GM21786 (cell line): Measurements from ENCODE around the gene SLA2.
"Not testable (repeated sequence)": the region's sequence is repeated elsewhere in the genome, so short reads cannot be mapped to it uniquely, and the experiment has no call there.

Experiments used
- ATAC-seq: cut with Tn5 transposase; IDR thresholded peaks from one replicate; pipeline ENCODE4 v1.9.1; 2021; ENCODE audit not compliant: unreplicated experiment

Gene SLA2

GRCh38 chr20:36576081-36576445 lies 69.9 kb downstream of the SLA2 start:
- no peak for ATAC-seq

GRCh38 chr20:36574366-36575135 lies 71.4 kb downstream of the SLA2 start:
- no peak for ATAC-seq

- no peak for ATAC-seq
Observed at GRCh38 chr20:36573798-36574365, 72.1 kb downstream of the SLA2 start.

GRCh38 chr20:36573103-36573797 lies 72.7 kb downstream of the SLA2 start, which contains the start of gene TGIF2:
TGIF2 (plus strand) TSS chr20:36573597; CDS start chr20:36578775, 5,178 bp downstream.
- peak; percentile 64 for ATAC-seq

- peak; percentile 18 for ATAC-seq
Observed at GRCh38 chr20:36572701-36573102, 73.3 kb downstream of the SLA2 start.

GRCh38 chr20:36571564-36572504 lies 74.2 kb downstream of the SLA2 start:
- no peak for ATAC-seq

- ATAC-seq: no peak
Observed at GRCh38 chr20:36569847-36570429, 76.1 kb downstream of the SLA2 start.

- ATAC-seq: no peak
Observed at GRCh38 chr20:36565520-36565919, 80.5 kb downstream of the SLA2 start.

GRCh38 chr20:36564726-36565121 lies 81.3 kb downstream of the SLA2 start:
- ATAC-seq: not testable (repeated sequence)

- ATAC-seq: not testable (repeated sequence)
Observed at GRCh38 chr20:36564078-36564725, 81.8 kb downstream of the SLA2 start.

GRCh38 chr20:36563374-36563773 lies 82.6 kb downstream of the SLA2 start:
- ATAC-seq: no peak

GRCh38 chr20:36562724-36563123 lies 83.3 kb downstream of the SLA2 start:
- ATAC-seq: no peak
